Right atrium auricular region (tissue), 2 donors: Measurements from ENCODE around the gene MLLT10. TPM values are rescaled to one million over a fixed set of nuclear protein-coding genes. Genes with fewer than 3 reads are reported as not detected.

Source experiments
- DNase-seq: peaks from one replicate; pipeline ENCODE4 v3.0.0-alpha.2; 2019; ENCODE audit warnings: low spot score
- H3K27ac ChIP-seq, 2 donors: fragments of 200-600 bp; sonication (generic); 1 replicate in 1 of 2; 2 replicates in 1 of 2; pipeline ENCODE4 v1.5.1; 2016 to 2019
- H3K27me3 ChIP-seq, 2 donors: fragments of 200-600 bp; sonication (generic); one replicate each; pipeline versions ENCODE4 v1.5.1 to v1.6.0; 2017 to 2019
- H3K36me3 ChIP-seq: fragments of 200-600 bp; sonication (generic); one replicate; pipeline ENCODE4 v1.5.1; 2016
- H3K4me1 ChIP-seq, 2 donors: fragments of 200-600 bp; sonication (generic); one replicate each; pipeline versions ENCODE4 v1.5.1 to v1.6.0; 2017 to 2019
- H3K4me3 ChIP-seq, 2 donors: fragments of 200-600 bp; sonication (generic); 1 replicate in 1 of 2; 2 replicates in 1 of 2; pipeline ENCODE4 v1.5.1; 2017 to 2019; ENCODE audit warnings: mild to moderate bottlenecking in 1 of 2, moderate library complexity in 1 of 2
- H3K9me3 ChIP-seq, 2 donors: fragments of 200-600 bp; sonication (generic); one replicate each; pipeline ENCODE4 v1.5.1; 2019
- total RNA-seq, 2 donors: library from RNA; depleted of rRNA; stranded (reverse); fragments of >200 nt; gene quantifications; one replicate each; pipeline ENCODE4 v1.1.0, GENCODE V29; 2016
- TF ChIP-seq, protein P1 (sequence below), 2 donors: fragments of 200-600 bp; sonication (generic); IDR thresholded peaks; one replicate each; pipeline ENCODE4 v1.5.1; 2019; ENCODE audit warnings: antibody characterized with exemption in 2 of 2

The MLLT10 gene
- total RNA-seq, 2 donors from 2014 or later = 18.8 to 27.2 TPM

DNA sequence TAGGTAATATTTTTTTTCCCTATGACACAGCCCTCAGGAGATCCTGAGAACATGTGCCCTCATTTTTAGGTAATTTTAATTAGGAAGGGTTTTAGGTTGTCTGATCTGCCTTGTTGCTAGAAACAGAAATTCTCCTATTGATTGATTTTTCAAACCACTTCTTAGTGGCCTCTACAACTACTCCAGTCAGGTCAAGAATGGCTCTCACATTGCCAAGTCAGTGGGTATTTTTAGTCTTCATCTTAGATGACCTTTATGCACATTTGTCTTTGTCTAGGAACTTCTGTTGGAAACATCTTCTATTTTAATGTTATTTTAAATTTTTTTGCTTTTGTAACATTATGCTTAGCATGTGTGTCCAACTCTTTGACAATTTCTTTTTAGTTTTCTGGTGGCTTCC is 162.3 kb downstream of the MLLT10 start:
- DNase-seq = no peak
- H3K36me3 ChIP-seq = no peaks in the 10 kb centered on the region
- no peak overlapping the region for H3K27ac ChIP-seq
- TF ChIP-seq, protein P1, sequence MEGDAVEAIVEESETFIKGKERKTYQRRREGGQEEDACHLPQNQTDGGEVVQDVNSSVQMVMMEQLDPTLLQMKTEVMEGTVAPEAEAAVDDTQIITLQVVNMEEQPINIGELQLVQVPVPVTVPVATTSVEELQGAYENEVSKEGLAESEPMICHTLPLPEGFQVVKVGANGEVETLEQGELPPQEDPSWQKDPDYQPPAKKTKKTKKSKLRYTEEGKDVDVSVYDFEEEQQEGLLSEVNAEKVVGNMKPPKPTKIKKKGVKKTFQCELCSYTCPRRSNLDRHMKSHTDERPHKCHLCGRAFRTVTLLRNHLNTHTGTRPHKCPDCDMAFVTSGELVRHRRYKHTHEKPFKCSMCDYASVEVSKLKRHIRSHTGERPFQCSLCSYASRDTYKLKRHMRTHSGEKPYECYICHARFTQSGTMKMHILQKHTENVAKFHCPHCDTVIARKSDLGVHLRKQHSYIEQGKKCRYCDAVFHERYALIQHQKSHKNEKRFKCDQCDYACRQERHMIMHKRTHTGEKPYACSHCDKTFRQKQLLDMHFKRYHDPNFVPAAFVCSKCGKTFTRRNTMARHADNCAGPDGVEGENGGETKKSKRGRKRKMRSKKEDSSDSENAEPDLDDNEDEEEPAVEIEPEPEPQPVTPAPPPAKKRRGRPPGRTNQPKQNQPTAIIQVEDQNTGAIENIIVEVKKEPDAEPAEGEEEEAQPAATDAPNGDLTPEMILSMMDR (IDR thresholded peaks at IDR 0.05) = no peak
- peaks cover 0 to 10% of the 10 kb centered on the region in 2 donors for H3K4me1 ChIP-seq
- peaks cover 7 to 21% of the 10 kb centered on the region in 2 donors for H3K9me3 ChIP-seq
- no peak overlapping the region for H3K4me3 ChIP-seq
- no peaks in the 10 kb centered on the region for H3K27me3 ChIP-seq

DNA sequence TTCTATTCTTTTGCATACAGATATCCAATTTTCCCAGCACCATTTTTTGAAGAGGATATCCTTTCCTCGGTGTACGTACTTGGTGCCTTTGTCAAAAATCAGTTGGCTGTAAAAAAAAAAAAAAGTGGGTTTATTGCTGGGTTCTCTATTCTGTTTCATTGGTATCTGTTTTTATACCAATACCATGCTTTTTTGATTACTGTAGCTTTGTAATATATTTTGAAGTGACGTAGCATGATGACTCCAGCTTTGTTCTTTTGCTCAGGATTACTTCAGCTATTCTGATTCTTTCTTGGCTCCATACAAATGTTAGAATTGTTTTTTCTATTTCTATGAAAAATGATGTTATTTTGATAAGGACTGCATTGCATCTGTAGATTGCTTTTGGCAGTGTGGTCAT is 165.5 kb downstream of the MLLT10 start:
- Histone ChIP-seq H3K27me3 (no peaks in the 10 kb centered on the region), H3K27ac (no peak overlapping the region), H3K9me3 (peaks cover 7 to 21% of the 10 kb centered on the region in 2 donors), H3K4me1 (peaks cover 0 to 10% of the 10 kb centered on the region in 2 donors), H3K36me3 (no peaks in the 10 kb centered on the region), H3K4me3 (no peak overlapping the region)
- no peak for DNase-seq
- TF ChIP-seq, protein P1 (IDR thresholded peaks at IDR 0.05) = no peak

DNA sequence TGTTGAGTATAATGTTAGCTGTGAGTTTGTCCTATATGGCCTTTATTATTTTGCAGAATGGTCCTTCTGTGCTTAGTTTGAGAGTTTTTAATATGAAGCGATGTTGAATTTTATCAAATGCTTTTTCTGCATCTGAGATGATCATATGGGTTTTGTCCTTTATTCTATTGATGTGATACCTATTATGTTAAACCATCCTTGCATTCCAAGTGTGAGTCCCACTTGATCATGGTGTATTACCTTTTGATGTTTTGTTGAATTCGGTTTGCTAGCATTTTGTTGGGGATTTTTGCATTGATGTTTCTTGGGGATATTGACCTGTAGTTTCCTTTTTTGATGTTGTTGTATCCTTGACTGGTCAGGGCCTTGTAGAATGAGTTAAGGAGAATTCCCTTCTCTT is 166.4 kb downstream of the MLLT10 start:
- TF ChIP-seq, protein P1 (IDR thresholded peaks at IDR 0.05) = no peak

DNA sequence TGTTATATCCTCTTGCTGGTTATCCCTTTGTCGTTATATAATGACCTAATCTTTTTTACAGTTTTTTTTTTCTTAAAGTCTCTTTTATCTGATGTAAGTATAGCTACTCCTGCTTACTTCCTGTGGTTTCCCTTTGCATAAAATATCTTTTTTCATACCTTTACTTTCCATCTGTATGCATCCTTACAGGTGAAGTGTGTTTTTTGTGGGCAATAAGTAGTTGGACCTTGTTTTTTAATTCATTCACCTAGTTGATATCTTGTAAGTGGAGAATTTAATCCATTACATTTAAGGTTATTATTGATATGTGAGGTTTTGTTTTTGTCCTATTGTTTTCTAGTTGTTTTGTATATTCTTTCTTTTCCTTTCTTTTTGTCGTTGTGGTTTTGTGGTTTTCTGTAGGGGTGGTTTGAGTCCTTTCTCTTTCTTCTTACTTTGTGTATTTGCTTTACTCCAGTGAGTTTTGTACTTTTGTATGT is 168.6 kb downstream of the MLLT10 start:
- no peaks in the 10 kb centered on the region for H3K36me3 ChIP-seq
- H3K4me3 ChIP-seq = no peak overlapping the region
- peaks cover 0 to 9% of the 10 kb centered on the region in 2 donors for H3K4me1 ChIP-seq
- H3K9me3 ChIP-seq = peaks cover 7 to 21% of the 10 kb centered on the region in 2 donors
- DNase-seq = no peak
- no peak overlapping the region for H3K27ac ChIP-seq
- H3K27me3 ChIP-seq = no peaks in the 10 kb centered on the region
- TF ChIP-seq, protein P1 (IDR thresholded peaks at IDR 0.05) = no peak

More for the DNA sequence above, 166.4 kb downstream of the MLLT10 start:
- Histone ChIP-seq H3K4me1 (peaks cover 0 to 15% of the 10 kb centered on the region in 2 donors), H3K4me3 (no peak overlapping the region), H3K9me3 (peaks cover 7 to 21% of the 10 kb centered on the region in 2 donors), H3K27me3 (no peaks in the 10 kb centered on the region), H3K27ac (no peak overlapping the region), H3K36me3 (no peaks in the 10 kb centered on the region)
- no peak for DNase-seq

DNA sequence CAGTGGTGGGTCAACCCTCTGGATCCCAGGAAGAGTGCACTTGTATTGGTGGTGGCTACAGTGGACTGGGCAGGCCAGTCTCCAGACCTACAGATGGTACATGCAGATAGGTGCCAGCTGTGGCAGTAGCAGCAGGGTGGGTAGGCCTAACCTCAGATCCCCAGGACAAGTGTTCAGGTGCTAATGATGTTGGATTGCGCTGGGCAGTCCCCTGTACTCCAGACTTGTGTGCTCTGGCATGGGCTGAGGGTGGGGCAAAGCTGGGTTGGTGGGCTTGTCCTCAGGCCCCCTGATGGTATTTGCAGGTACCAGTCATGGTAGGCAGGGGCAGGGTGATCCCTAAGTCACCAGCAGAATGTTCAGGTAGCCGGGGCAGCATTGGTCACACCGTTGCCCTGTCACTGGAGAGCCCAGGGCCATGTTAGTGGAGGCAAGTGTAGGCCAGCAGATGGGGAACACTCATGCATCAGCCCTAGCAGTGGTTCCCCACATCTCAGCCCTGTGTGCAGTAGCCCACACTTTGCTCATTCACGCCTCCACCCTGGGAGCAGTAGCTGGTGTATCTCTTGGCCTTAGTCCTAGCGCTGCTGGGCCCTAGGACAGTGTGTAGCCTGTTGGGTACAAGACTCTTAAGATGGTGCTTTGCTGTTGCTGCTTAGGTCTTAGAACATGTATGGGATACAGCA is 171.3 kb downstream of the MLLT10 start:
- Histone ChIP-seq H3K4me1 (peaks cover 0 to 19% of the 10 kb centered on the region in 2 donors), H3K27me3 (no peaks in the 10 kb centered on the region), H3K9me3 (peaks cover 7 to 8% of the 10 kb centered on the region in 2 donors), H3K27ac (no peak overlapping the region), H3K36me3 (no peaks in the 10 kb centered on the region), H3K4me3 (no peak overlapping the region)
- DNase-seq = no peak
- TF ChIP-seq, protein P1 (IDR thresholded peaks at IDR 0.05) = no peak
